Hepatocyte (in vitro differentiated cells): Measurements from ENCODE around the gene YIF1B.

ENCODE experiments used
- CTCF ChIP-seq: fragments of 200-600 bp; sonication (generic); IDR thresholded peaks from 2 replicates; pipeline ENCODE4 v1.5.1; 2016; ENCODE audit warnings: antibody characterized with exemption, mild to moderate bottlenecking; ENCODE audit not compliant: poor library complexity
- EZH2 ChIP-seq: fragments of 200-600 bp; sonication (generic); IDR thresholded peaks from 2 replicates; pipeline ENCODE4 v1.6.1; 2016; ENCODE audit warnings: antibody characterized with exemption, mild to moderate bottlenecking, borderline replicate concordance
- EZH2phosphoT487 ChIP-seq: fragments of 200-600 bp; sonication (generic); IDR thresholded peaks from one replicate; pipeline ENCODE4 v1.6.1; 2018; ENCODE audit warnings: antibody characterized with exemption, mild to moderate bottlenecking, low read depth, moderate library complexity; ENCODE audit not compliant: unreplicated experiment, severe bottlenecking

GRCh38 chr19:38306236-38306635 lies 9.5 kb downstream of the YIF1B start:
- no peak for TF ChIP-seq EZH2
- no peak for TF ChIP-seq CTCF
- TF ChIP-seq EZH2phosphoT487, result no peak
